ENCODE measurements around the gene LRBA. TPM values are rescaled to one million over a fixed set of nuclear protein-coding genes. Genes with fewer than 3 reads are reported as not detected.

The LRBA gene
- total RNA-seq, 8 experiments from 2014 or later: 15.9 to 71.4 (median 24.7) TPM

- in situ Hi-C loops (cut with MboI; ENCODE audit: low pct_unique_long_range_greater_than_20kb in 2 of 9, low sequenced_read_pairs in 9 of 9, unreplicated experiment in 9 of 9): no loop called here
- Histone ChIP-seq H3K4me3 (no peak overlapping the region), H3K4me1 (replicated peaks in 1 of 2) (peaks cover 4% of the 10 kb centered on the region in 2 donors), H3K27ac (no peak overlapping the region)
- ATAC-seq (replicated peaks in 6 of 8): no peak
- WGBS, 10 experiments: 69 to 100% (median 95%) methylated on average over 1 to 2 of the region's 2 CpGs; no CpG with 5 or more reads in 1 of the 10 experiments
Measured at GRCh38 chr4:150782921-150783320, 232.2 kb downstream of the LRBA start.

GRCh38 chr4:150782311-150782710 lies 232.8 kb downstream of the LRBA start:
- WGBS, 10 experiments: 50 to 100% (median 91%) methylated on average over 1 to 2 of the region's 2 CpGs; no CpG with 5 or more reads in 2 of the 10 experiments
- Histone ChIP-seq H3K4me1 (replicated peaks in 1 of 2) (peaks cover 4% of the 10 kb centered on the region in 2 donors), H3K4me3 (no peak overlapping the region), H3K27ac (no peak overlapping the region)
- no peak for ATAC-seq (replicated peaks in 6 of 8)
- in situ Hi-C loops (cut with MboI; ENCODE audit: low pct_unique_long_range_greater_than_20kb in 2 of 9, low sequenced_read_pairs in 9 of 9, unreplicated experiment in 9 of 9): no loop called here

- Histone ChIP-seq H3K4me1 (replicated peaks in 1 of 2) (peaks cover 4% of the 10 kb centered on the region in 2 donors), H3K27ac (no peak overlapping the region), H3K4me3 (no peak overlapping the region)
- in situ Hi-C loops (cut with MboI; ENCODE audit: low pct_unique_long_range_greater_than_20kb in 2 of 9, low sequenced_read_pairs in 9 of 9, unreplicated experiment in 9 of 9): no loop called here
- 69 to 100% (median 80%) methylated on average over 1 to 3 of the region's 6 CpGs; no CpG with 5 or more reads in 4 of the 10 experiments for WGBS, 10 experiments
- peak in 4 of 8 experiments; percentile 37 to 92 (median 86) for ATAC-seq (replicated peaks in 6 of 8)
Measured at GRCh38 chr4:150781191-150781590, 233.9 kb downstream of the LRBA start.

GRCh38 chr4:150779707-150780106 lies 235.4 kb downstream of the LRBA start:
- H3K4me3 ChIP-seq: no peak overlapping the region
- no peak for ATAC-seq (replicated peaks in 6 of 8)
- WGBS, 10 experiments: 93 to 100% (median 100%) methylated on average over 1 of the region's 1 CpG
- no peak overlapping the region for H3K27ac ChIP-seq
- H3K4me1 ChIP-seq (replicated peaks in 1 of 2): peaks cover 4% of the 10 kb centered on the region in 2 donors
- in situ Hi-C loops (cut with MboI; ENCODE audit: low pct_unique_long_range_greater_than_20kb in 2 of 9, low sequenced_read_pairs in 9 of 9, unreplicated experiment in 9 of 9): no loop called here

- no peak for ATAC-seq (replicated peaks in 6 of 8)
- Histone ChIP-seq H3K4me3 (no peak overlapping the region), H3K27ac (no peak overlapping the region), H3K4me1 (replicated peaks in 1 of 2) (no peaks in the 10 kb centered on the region)
- in situ Hi-C loops (cut with MboI; ENCODE audit: low pct_unique_long_range_greater_than_20kb in 2 of 9, low sequenced_read_pairs in 9 of 9, unreplicated experiment in 9 of 9): no loop called here
- 44 to 92% (median 81%) methylated on average over 2 to 5 of the region's 5 CpGs for WGBS, 10 experiments
Measured at GRCh38 chr4:150773729-150774449, 241.2 kb downstream of the LRBA start.

GRCh38 chr4:150773032-150773431 lies 242.1 kb downstream of the LRBA start:
- H3K4me1 ChIP-seq (replicated peaks in 1 of 2): no peaks in the 10 kb centered on the region
- in situ Hi-C loops (cut with MboI; ENCODE audit: low pct_unique_long_range_greater_than_20kb in 2 of 9, low sequenced_read_pairs in 9 of 9, unreplicated experiment in 9 of 9): no loop called here
- 35 to 100% (median 96%) methylated on average over 1 to 4 of the region's 4 CpGs; no CpG with 5 or more reads in 3 of the 10 experiments for WGBS, 10 experiments
- no peak for ATAC-seq (replicated peaks in 6 of 8)
- no peak overlapping the region for H3K27ac ChIP-seq
- H3K4me3 ChIP-seq: no peak overlapping the region

GRCh38 chr4:150771382-150771781 lies 243.7 kb downstream of the LRBA start:
- in situ Hi-C loops (cut with MboI; ENCODE audit: low pct_unique_long_range_greater_than_20kb in 2 of 9, low sequenced_read_pairs in 9 of 9, unreplicated experiment in 9 of 9): no loop called here
- Histone ChIP-seq H3K27ac (no peak overlapping the region), H3K4me3 (no peak overlapping the region), H3K4me1 (replicated peaks in 1 of 2) (no peaks in the 10 kb centered on the region)
- 80 to 100% (median 100%) methylated on average over 1 of the region's 1 CpG; no CpG with 5 or more reads in 4 of the 10 experiments for WGBS, 10 experiments
- ATAC-seq (replicated peaks in 6 of 8): no peak

GRCh38 chr4:150769845-150770244 lies 245.2 kb downstream of the LRBA start:
- H3K4me1 ChIP-seq (replicated peaks in 1 of 2): no peaks in the 10 kb centered on the region
- in situ Hi-C loops (cut with MboI; ENCODE audit: low pct_unique_long_range_greater_than_20kb in 2 of 9, low sequenced_read_pairs in 9 of 9, unreplicated experiment in 9 of 9): no loop called here
- no peak for ATAC-seq (replicated peaks in 6 of 8)
- H3K27ac ChIP-seq: no peak overlapping the region
- WGBS, 10 experiments: 87 to 100% (median 98%) methylated on average over 1 to 4 of the region's 4 CpGs; no CpG with 5 or more reads in 3 of the 10 experiments
- H3K4me3 ChIP-seq: no peak overlapping the region

- no peak overlapping the region for H3K4me3 ChIP-seq
- peak in 2 of 8 experiments; percentile 63 to 81 for ATAC-seq (replicated peaks in 6 of 8)
- WGBS, 10 experiments: 73 to 100% (median 100%) methylated on average over 1 to 2 of the region's 2 CpGs; no CpG with 5 or more reads in 5 of the 10 experiments
- H3K4me1 ChIP-seq (replicated peaks in 1 of 2): no peaks in the 10 kb centered on the region
- no peak overlapping the region for H3K27ac ChIP-seq
- in situ Hi-C loops (cut with MboI; ENCODE audit: low pct_unique_long_range_greater_than_20kb in 2 of 9, low sequenced_read_pairs in 9 of 9, unreplicated experiment in 9 of 9): no loop called here
Measured at GRCh38 chr4:150769248-150769647, 245.8 kb downstream of the LRBA start.

GRCh38 chr4:150768497-150768896 lies 246.6 kb downstream of the LRBA start:
- in situ Hi-C loops (cut with MboI; ENCODE audit: low pct_unique_long_range_greater_than_20kb in 2 of 9, low sequenced_read_pairs in 9 of 9, unreplicated experiment in 9 of 9): no loop called here
- Histone ChIP-seq H3K4me1 (replicated peaks in 1 of 2) (no peaks in the 10 kb centered on the region), H3K27ac (no peak overlapping the region), H3K4me3 (no peak overlapping the region)
- no peak for ATAC-seq (replicated peaks in 6 of 8)
- WGBS, 10 experiments: 60 to 100% (median 90%) methylated on average over 1 of the region's 1 CpG; no CpG with 5 or more reads in 3 of the 10 experiments

- Histone ChIP-seq H3K4me3 (no peak overlapping the region), H3K4me1 (replicated peaks in 1 of 2) (no peaks in the 10 kb centered on the region), H3K27ac (no peak overlapping the region)
- ATAC-seq (replicated peaks in 6 of 8): no peak
- in situ Hi-C loops (cut with MboI; ENCODE audit: low pct_unique_long_range_greater_than_20kb in 2 of 9, low sequenced_read_pairs in 9 of 9, unreplicated experiment in 9 of 9): no loop called here
- 62 to 100% (median 92%) methylated on average over 1 to 2 of the region's 2 CpGs for WGBS, 10 experiments
Measured at GRCh38 chr4:150765216-150765615, 249.9 kb downstream of the LRBA start.

GRCh38 chr4:150751648-150752047 lies 263.4 kb downstream of the LRBA start:
- Histone ChIP-seq H3K27ac (no peak overlapping the region), H3K4me1 (replicated peaks in 1 of 2) (peaks cover 0 to 12% of the 10 kb centered on the region in 2 donors), H3K4me3 (no peak overlapping the region)
- in situ Hi-C loops (cut with MboI; ENCODE audit: low pct_unique_long_range_greater_than_20kb in 2 of 9, low sequenced_read_pairs in 9 of 9, unreplicated experiment in 9 of 9): no loop called here
- peak in 5 of 8 experiments; percentile 64 to 95 (median 83) for ATAC-seq (replicated peaks in 6 of 8)

- H3K27ac ChIP-seq: no peak overlapping the region
- ATAC-seq (replicated peaks in 6 of 8): no peak
- peaks cover 0 to 12% of the 10 kb centered on the region in 2 donors for H3K4me1 ChIP-seq (replicated peaks in 1 of 2)
- no peak overlapping the region for H3K4me3 ChIP-seq
- in situ Hi-C loops (cut with MboI; ENCODE audit: low pct_unique_long_range_greater_than_20kb in 2 of 9, low sequenced_read_pairs in 9 of 9, unreplicated experiment in 9 of 9): no loop called here
Measured at GRCh38 chr4:150750824-150751223, 264.3 kb downstream of the LRBA start.

GRCh38 chr4:150746156-150746555 lies 268.9 kb downstream of the LRBA start:
- WGBS, 10 experiments: 32 to 100% (median 94%) methylated on average over 2 to 4 of the region's 4 CpGs; no CpG with 5 or more reads in 1 of the 10 experiments
- Histone ChIP-seq H3K27ac (no peak overlapping the region), H3K4me1 (replicated peaks in 1 of 2) (no peaks in the 10 kb centered on the region), H3K4me3 (no peak overlapping the region)
- peak in 1 of 8 experiments; percentile 36 for ATAC-seq (replicated peaks in 6 of 8)
- in situ Hi-C loops (cut with MboI; ENCODE audit: low pct_unique_long_range_greater_than_20kb in 2 of 9, low sequenced_read_pairs in 9 of 9, unreplicated experiment in 9 of 9): no loop called here
